ENCODE measurements around the gene DQX1.

Gene DQX1

DNA sequence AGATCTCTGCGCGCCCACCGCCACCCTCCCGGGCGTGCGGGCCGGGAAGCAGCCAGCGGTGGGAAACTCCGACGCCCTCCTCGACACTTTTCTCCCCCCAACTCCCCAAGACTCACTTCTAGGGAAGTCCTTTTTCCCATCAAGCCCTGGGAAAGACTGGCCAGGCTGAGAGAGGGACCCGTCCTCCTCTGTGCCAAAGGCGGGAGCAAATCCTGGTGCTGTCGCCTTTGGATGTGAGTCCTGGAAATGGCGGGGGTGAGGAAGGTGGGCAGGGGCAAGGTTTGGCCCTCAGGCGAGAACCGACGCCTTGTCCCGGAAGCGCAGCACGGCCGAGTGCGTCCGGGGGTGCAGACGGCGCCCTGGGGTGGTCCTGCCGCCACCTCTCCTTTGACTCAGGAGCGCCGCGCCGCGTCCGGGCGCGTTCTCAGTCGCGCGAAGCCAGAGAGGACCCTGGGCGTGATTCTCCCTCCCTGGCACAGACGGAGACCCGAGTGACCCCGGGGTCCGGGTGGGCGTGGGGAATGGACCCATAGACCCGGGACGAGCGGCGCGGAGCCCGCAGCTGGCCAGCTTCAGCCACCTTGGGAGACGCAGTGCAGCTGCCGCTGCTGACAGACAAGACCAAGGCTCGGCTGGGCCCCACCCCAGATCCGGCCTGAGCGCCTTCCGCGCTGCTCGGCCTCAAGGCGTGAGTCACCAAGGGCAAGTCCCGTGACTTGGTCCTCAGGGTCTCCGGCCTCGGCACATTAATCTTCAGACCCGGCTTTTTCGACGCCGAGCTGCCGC is 23.1 kb downstream of the DQX1 start:
- DNase-seq (ENCODE audit: low read depth) = peak; percentile 87
- TF ChIP-seq CTCF (conservative IDR thresholded peaks at IDR 0.05; ENCODE audit: low read depth, low read length) = peak; percentile 43
- peak overlapping the region; percentile 74 for H3K4me3 ChIP-seq (ENCODE audit: low read depth, low read length)

DNA sequence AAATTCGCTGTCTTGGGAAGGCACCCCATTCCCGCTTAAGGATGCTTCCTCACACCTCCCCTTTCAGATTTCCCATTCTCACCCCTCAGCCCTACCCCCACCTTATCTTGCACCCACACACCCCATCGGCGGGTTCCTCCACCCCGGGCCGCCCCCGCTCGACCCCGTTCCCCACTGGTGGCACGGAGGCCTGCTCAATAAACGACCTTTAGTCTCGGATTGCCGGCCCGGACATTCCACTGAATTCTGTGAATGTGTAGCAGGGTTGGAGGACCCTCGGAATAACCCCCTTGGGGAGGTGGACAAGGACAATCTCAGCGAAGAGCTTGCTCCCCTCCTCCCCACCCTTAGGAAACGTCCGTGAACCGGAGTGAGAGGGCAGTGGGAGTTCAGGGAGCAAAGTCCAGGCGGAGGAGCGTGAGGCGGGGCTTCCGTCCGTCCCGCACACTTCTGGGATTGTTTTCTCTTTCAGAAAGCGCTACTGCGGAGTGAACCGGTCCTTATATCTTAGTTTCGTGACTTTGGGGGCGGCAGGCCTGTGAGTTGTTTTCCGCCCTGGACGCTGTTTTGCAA is 23.8 kb downstream of the DQX1 start:
- peak overlapping the region; percentile 74 for H3K4me3 ChIP-seq (ENCODE audit: low read depth, low read length)
- no peak for TF ChIP-seq CTCF (conservative IDR thresholded peaks at IDR 0.05; ENCODE audit: low read depth, low read length)
- no peak for DNase-seq (ENCODE audit: low read depth)

- DNase-seq (ENCODE audit: low read depth) = no peak
- no peak for TF ChIP-seq CTCF (conservative IDR thresholded peaks at IDR 0.05; ENCODE audit: low read depth, low read length)
- H3K4me3 ChIP-seq (ENCODE audit: low read depth, low read length) = peak overlapping the region; percentile 74
Measured at GRCh38 chr2:74501335-74502071, 24.5 kb downstream of the DQX1 start.

DNA sequence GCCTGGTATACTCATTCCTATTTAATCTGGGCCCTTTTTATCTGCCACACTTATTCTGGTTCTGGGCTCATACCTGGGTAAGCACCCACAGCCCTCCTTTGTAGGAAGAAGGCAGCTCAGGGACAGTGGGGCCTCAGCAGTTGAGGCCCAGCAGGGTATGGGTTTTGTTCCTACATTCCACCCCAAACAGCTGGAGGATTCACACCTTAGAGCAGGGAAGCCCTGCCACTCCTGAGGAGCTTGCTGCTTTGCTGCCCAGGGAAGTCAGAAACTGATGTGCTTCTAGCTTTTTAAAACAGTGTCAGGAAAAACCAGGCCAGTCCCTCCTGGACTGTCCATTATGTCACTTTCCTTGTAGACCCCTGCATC is 25.5 kb downstream of the DQX1 start:
- TF ChIP-seq CTCF (conservative IDR thresholded peaks at IDR 0.05; ENCODE audit: low read depth, low read length) = no peak
- DNase-seq (ENCODE audit: low read depth) = no peak
- H3K4me3 ChIP-seq (ENCODE audit: low read depth, low read length) = no peak overlapping the region

- TF ChIP-seq CTCF (conservative IDR thresholded peaks at IDR 0.05; ENCODE audit: low read depth, low read length) = no peak
- H3K4me3 ChIP-seq (ENCODE audit: low read depth, low read length) = no peak overlapping the region
- DNase-seq (ENCODE audit: low read depth) = no peak
Measured at GRCh38 chr2:74499940-74500577, 26.0 kb downstream of the DQX1 start.

DNA sequence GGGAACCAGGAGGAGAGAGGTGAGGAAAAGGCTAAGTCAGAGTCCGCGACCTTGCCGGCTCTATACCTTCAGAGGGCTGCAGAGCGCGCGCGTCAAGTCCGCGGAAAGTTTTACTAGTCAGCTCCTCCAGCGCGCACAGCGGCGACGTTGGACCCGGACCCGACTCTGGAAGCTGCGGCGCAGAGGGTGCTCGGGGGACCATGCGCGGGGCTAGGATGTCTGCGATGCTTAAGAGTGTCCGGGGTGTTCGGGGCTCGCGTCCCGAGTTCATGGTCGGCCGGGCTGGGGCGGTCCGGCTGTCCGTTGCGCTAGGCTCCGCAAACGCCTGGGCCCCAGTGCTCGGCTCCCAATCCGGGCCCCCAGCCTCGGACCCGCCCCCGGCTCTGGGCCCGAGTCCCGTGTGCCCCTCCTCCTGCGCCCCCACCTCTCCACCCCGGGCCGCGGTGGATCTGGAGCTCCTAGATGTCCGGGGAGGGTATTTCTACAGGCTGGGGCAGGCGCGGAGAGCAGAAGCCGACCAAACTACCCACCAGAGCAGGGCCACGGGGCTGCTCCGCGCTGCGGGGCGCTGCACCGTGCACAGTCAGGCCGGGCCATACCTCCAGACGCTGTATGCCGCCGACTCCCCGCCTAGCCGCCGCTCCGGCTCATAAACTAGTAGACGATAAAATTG is 26.6 kb downstream of the DQX1 start, which contains the start of gene LBX2:
Gene LBX2, minus strand, starts transcription at position 337 of the 673 bp plus-strand sequence. Its CDS starts 66 bp downstream, at position 271.
- TF ChIP-seq CTCF (conservative IDR thresholded peaks at IDR 0.05; ENCODE audit: low read depth, low read length) = no peak
- no peak for DNase-seq (ENCODE audit: low read depth)
- H3K4me3 ChIP-seq (ENCODE audit: low read depth, low read length) = peak within 1 kb of the TSS; percentile 35

Measured in choroid plexus epithelial cell (primary cell).